ENCODE results near the gene TTLL4. TPM values are rescaled to one million over a fixed set of nuclear protein-coding genes. Genes with fewer than 3 reads are reported as not detected.

Gene TTLL4
- total and polyA plus RNA-seq, 9 donors: 9.7 to 25.5 (median 20.7) TPM

DNA sequence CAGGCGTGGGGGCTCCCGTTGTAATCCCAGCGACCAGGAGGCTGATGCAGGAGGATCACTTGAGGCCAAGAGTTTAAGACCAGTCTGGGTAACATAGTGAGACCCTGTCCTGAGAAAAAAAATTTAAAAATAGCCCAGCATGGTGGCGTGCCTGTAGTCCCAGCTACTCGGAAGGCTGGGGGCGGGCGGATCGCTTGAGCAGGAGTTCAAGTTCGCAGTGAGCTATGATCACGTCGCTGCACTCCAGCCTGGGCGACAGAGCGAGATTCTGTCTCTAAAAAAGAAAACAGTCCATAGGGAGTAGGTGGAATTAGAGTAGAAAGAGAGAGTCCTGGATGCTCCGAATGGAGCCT is 325 bp upstream of the TTLL4 start:
- Histone ChIP-seq H3K4me1 (ENCODE audit: control insufficient read depth, insufficient read depth, low read length) (peaks cover 10% of the 10 kb centered on the region), H3K9me3 (replicated peaks; ENCODE audit: control insufficient read depth, low read depth, low read length) (no peaks in the 10 kb centered on the region), H3K27me3 (ENCODE audit: control insufficient read depth, insufficient read depth, low read length) (peaks cover 2% of the 10 kb centered on the region), H3K27ac (ENCODE audit: low read length) (no peak overlapping the region), H3K4me3 (ENCODE audit: low read length) (peak overlapping the region; percentile 44), H3K36me3 (ENCODE audit: control insufficient read depth, insufficient read depth, low read length) (no peaks in the 10 kb centered on the region)
- 46% methylated on average over 14 of the region's 14 CpGs for WGBS (ENCODE audit: insufficient coverage)
- DNase-seq: no peak

DNA sequence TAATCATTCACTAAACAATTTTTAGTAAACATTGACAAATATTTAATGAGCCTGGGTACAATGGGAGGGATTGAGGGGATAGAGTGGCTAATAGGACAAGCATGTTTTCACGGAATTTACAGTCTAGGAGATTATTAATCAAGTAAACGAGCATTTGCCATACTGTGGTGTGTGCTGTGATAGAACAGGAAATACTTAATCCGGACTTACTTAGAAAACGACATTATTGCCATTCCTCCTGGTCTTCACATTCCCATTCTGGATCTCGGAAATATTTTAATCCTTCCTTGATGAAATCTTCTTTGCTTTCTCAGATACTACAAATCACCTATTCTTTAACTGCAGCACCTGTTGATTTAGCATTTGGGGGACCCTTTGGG is 905 bp downstream of the TTLL4 start:
- peaks cover 2% of the 10 kb centered on the region for H3K27me3 ChIP-seq (ENCODE audit: control insufficient read depth, insufficient read depth, low read length)
- WGBS (ENCODE audit: insufficient coverage): no CpG with 5 or more reads among the region's 5 CpGs
- peaks cover 3% of the 10 kb centered on the region for H3K36me3 ChIP-seq (ENCODE audit: control insufficient read depth, insufficient read depth, low read length)
- peaks cover 10% of the 10 kb centered on the region for H3K4me1 ChIP-seq (ENCODE audit: control insufficient read depth, insufficient read depth, low read length)
- no peaks in the 10 kb centered on the region for H3K9me3 ChIP-seq (replicated peaks; ENCODE audit: control insufficient read depth, low read depth, low read length)
- DNase-seq: no peak
- peak overlapping the region; percentile 100 for H3K4me3 ChIP-seq (ENCODE audit: low read length)
- peak overlapping the region; percentile 94 for H3K27ac ChIP-seq (ENCODE audit: low read length)

DNA sequence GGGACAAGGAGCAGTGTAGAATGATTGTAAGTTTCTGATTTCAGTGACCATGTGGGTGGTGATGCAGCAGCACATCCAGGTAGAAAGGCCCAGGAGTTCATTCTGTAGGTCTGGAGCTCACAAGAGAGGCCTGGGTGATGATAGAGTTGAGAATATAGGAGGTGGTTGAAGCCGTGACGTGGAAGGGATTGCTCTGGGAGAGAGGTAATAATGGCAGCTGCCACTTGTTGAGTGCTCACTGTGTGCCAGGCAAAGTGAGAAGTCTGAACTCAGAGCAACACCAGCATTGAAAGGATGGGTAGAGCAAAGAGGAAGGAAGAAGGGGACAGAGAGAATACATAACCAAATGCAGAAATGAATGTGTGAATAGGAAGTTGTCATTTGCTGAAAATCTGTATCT is 3.3 kb downstream of the TTLL4 start:
- peaks cover 10% of the 10 kb centered on the region for H3K4me1 ChIP-seq (ENCODE audit: control insufficient read depth, insufficient read depth, low read length)
- no peak overlapping the region for H3K4me3 ChIP-seq (ENCODE audit: low read length)
- 88% methylated on average over 2 of the region's 2 CpGs for WGBS (ENCODE audit: insufficient coverage)
- no peaks in the 10 kb centered on the region for H3K9me3 ChIP-seq (replicated peaks; ENCODE audit: control insufficient read depth, low read depth, low read length)
- peaks cover 2% of the 10 kb centered on the region for H3K27me3 ChIP-seq (ENCODE audit: control insufficient read depth, insufficient read depth, low read length)
- H3K36me3 ChIP-seq (ENCODE audit: control insufficient read depth, insufficient read depth, low read length): peaks cover 8% of the 10 kb centered on the region
- no peak for DNase-seq
- no peak overlapping the region for H3K27ac ChIP-seq (ENCODE audit: low read length)

DNA sequence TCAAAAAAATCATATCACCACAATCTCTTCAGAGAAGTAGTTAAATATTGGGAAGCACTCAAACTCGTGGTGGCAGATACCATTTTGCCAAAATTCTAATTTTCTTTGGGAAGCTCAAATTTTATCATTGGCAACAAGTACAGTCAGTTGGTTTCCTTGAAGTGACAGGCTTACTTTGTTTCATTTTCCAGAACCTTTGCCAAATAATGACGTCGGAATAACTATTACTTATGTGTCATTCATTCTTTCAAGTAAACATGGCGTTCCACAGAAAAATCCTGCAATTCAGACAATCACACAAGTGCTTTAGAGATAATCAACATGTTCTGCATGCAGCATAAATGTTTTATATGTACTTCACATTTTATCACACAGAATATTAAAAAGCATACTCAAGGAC is 5.4 kb downstream of the TTLL4 start:
- Histone ChIP-seq H3K27ac (ENCODE audit: low read length) (no peak overlapping the region), H3K4me1 (ENCODE audit: control insufficient read depth, insufficient read depth, low read length) (peaks cover 5% of the 10 kb centered on the region), H3K9me3 (replicated peaks; ENCODE audit: control insufficient read depth, low read depth, low read length) (no peaks in the 10 kb centered on the region), H3K27me3 (ENCODE audit: control insufficient read depth, insufficient read depth, low read length) (no peaks in the 10 kb centered on the region), H3K36me3 (ENCODE audit: control insufficient read depth, insufficient read depth, low read length) (peaks cover 13% of the 10 kb centered on the region), H3K4me3 (ENCODE audit: low read length) (no peak overlapping the region)
- DNase-seq: peak; percentile 31
- WGBS (ENCODE audit: insufficient coverage): no CpG with 5 or more reads among the region's 4 CpGs

DNA sequence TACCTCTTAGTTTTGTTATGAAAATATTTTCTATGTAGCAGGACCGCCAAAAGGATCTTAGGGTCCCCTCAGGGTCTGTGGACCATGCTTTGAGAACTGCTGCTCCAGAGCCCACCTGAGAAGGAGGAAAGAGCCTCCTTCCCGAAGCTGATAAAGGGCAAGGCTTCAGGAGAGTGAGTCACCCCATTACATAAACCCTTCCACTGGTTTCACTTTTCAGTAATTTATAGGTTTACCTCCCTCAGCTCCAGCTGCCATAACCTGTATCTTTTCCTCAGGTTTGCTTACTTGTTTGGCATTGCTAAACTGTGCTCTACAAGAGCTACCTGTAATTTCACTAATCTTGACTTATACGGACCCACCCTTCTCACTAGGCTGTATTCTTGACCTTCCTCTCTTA is 6.6 kb downstream of the TTLL4 start:
- Histone ChIP-seq H3K4me3 (ENCODE audit: low read length) (no peak overlapping the region), H3K4me1 (ENCODE audit: control insufficient read depth, insufficient read depth, low read length) (no peaks in the 10 kb centered on the region), H3K27ac (ENCODE audit: low read length) (no peak overlapping the region), H3K27me3 (ENCODE audit: control insufficient read depth, insufficient read depth, low read length) (no peaks in the 10 kb centered on the region), H3K36me3 (ENCODE audit: control insufficient read depth, insufficient read depth, low read length) (peaks cover 13% of the 10 kb centered on the region), H3K9me3 (replicated peaks; ENCODE audit: control insufficient read depth, low read depth, low read length) (no peaks in the 10 kb centered on the region)
- WGBS (ENCODE audit: insufficient coverage): 100% methylated on average over 1 of the region's 3 CpGs
- DNase-seq: no peak

DNA sequence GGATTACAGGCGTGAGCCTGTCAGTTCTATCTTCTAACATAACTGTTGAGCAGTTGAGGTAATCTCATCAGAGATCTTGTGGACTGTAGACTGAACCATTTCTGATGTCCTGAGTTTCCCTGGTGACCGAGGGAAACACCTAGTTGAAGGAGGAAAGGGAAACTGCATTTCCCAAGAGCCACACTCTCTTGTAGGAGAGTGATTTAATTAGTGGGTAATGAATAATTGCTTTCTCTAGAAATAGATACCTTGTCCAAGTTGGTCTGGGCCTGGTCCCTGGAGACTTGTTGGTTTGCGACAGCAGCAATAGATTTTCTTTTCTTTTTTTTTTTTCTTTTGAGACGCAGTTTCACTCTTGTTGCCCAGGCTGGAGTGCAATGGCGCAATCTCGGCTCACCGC is 7.4 kb downstream of the TTLL4 start:
- H3K27me3 ChIP-seq (ENCODE audit: control insufficient read depth, insufficient read depth, low read length): no peaks in the 10 kb centered on the region
- 100% methylated on average over 1 of the region's 7 CpGs for WGBS (ENCODE audit: insufficient coverage)
- H3K27ac ChIP-seq (ENCODE audit: low read length): no peak overlapping the region
- H3K9me3 ChIP-seq (replicated peaks; ENCODE audit: control insufficient read depth, low read depth, low read length): no peaks in the 10 kb centered on the region
- DNase-seq: no peak
- H3K4me3 ChIP-seq (ENCODE audit: low read length): no peak overlapping the region
- H3K4me1 ChIP-seq (ENCODE audit: control insufficient read depth, insufficient read depth, low read length): no peaks in the 10 kb centered on the region
- H3K36me3 ChIP-seq (ENCODE audit: control insufficient read depth, insufficient read depth, low read length): peaks cover 13% of the 10 kb centered on the region

DNA sequence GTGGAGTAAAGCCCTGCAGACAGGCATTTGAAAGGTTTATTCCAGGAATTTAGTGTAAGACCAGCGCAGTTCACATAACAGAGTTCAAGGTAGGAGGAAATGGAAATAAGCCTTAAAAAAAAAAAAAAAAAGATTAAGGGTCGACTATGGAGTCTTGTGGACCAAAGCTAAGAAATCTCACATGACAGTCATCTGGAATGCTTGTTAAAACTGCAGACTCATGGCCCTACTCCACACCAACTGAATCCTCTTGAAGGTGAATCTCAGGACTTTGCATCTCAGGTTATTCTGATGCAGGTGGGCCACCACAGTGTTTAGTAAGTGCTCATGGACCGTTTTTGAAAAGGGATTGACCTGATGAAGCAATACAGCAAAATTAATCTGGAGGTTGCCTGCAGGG is 8.8 kb downstream of the TTLL4 start:
- H3K27ac ChIP-seq (ENCODE audit: low read length): no peak overlapping the region
- H3K9me3 ChIP-seq (replicated peaks; ENCODE audit: control insufficient read depth, low read depth, low read length): no peaks in the 10 kb centered on the region
- peaks cover 13% of the 10 kb centered on the region for H3K36me3 ChIP-seq (ENCODE audit: control insufficient read depth, insufficient read depth, low read length)
- no peak for DNase-seq
- no peak overlapping the region for H3K4me3 ChIP-seq (ENCODE audit: low read length)
- no peaks in the 10 kb centered on the region for H3K4me1 ChIP-seq (ENCODE audit: control insufficient read depth, insufficient read depth, low read length)
- 82% methylated on average over 2 of the region's 3 CpGs for WGBS (ENCODE audit: insufficient coverage)
- H3K27me3 ChIP-seq (ENCODE audit: control insufficient read depth, insufficient read depth, low read length): no peaks in the 10 kb centered on the region

DNA sequence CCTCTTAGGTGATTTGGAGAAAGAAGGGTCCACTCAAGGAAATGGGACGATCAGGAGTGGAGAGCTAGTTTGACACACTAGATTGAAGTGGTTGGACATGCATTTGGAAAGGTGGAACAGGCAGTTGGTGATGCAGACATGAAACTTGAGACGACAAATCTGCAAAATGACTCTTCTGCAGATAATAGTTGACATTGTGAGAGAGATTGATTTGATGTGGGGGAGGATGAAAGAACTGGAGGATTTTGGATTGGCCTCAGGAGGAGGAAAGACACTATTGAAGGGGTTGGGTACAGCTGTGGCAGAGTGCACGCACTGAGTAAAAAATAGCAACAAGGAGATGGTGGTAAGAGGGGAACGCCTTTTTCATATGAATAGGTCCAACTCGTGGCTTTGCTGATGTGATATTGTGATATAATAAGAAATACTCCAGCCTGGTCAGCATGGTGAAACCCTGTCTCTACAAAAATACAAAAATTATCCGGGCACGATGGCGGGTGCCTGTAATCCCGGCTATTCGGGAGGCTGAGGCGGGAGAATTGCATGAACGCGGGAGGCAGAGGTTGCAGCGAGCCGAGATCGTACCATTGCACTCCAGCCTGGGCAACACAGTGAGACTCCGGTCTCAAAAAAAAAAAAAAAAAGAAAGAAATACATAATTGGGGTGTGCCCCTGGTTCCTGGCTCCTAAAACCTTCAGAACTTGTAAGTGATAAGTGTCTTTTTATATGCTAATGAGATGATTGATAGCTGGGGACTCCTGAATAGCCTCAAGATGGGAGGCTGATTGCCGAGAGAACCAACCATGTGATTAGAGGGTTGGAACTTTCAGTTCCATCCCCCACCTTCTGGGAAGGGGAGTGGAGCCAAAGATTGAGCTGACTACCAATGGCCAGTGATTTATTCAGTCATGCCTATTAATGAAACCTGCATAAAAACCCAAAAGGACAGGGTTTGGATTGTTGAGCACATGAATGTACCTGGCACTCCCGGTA is 9.7 kb downstream of the TTLL4 start:
- Histone ChIP-seq H3K4me3 (ENCODE audit: low read length) (no peak overlapping the region), H3K4me1 (ENCODE audit: control insufficient read depth, insufficient read depth, low read length) (no peaks in the 10 kb centered on the region)
- WGBS (ENCODE audit: insufficient coverage): 95% methylated on average over 13 of the region's 19 CpGs

DNA sequence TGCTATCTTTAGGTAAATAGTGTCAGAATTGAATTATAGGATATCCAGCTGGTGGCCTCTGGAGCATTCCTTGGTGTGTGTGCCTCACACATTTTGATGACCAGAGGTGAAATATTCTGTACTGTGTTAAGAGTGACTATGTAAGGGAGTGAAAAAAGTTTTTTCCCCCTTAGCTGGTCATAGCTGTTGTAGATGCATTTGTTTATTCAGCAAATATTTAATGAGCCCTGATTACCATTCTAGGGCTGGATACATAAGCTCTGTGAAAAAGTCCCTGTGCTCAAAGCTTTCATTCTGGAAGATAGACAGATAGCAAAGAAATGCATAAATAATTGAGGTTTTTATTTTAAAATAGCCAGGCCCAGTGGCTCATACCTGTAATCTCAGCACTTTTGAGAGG is 10.9 kb downstream of the TTLL4 start:
- Histone ChIP-seq H3K9me3 (replicated peaks; ENCODE audit: control insufficient read depth, low read depth, low read length) (no peaks in the 10 kb centered on the region), H3K4me1 (ENCODE audit: control insufficient read depth, insufficient read depth, low read length) (no peaks in the 10 kb centered on the region), H3K4me3 (ENCODE audit: low read length) (no peak overlapping the region), H3K27ac (ENCODE audit: low read length) (no peak overlapping the region), H3K36me3 (ENCODE audit: control insufficient read depth, insufficient read depth, low read length) (peaks cover 10% of the 10 kb centered on the region), H3K27me3 (ENCODE audit: control insufficient read depth, insufficient read depth, low read length) (no peaks in the 10 kb centered on the region)
- no peak for DNase-seq

More for the DNA sequence above, 9.7 kb downstream of the TTLL4 start:
- Histone ChIP-seq H3K36me3 (ENCODE audit: control insufficient read depth, insufficient read depth, low read length) (peaks cover 13% of the 10 kb centered on the region), H3K27me3 (ENCODE audit: control insufficient read depth, insufficient read depth, low read length) (no peaks in the 10 kb centered on the region), H3K9me3 (replicated peaks; ENCODE audit: control insufficient read depth, low read depth, low read length) (no peaks in the 10 kb centered on the region), H3K27ac (ENCODE audit: low read length) (no peak overlapping the region)
- no peak for DNase-seq

DNA sequence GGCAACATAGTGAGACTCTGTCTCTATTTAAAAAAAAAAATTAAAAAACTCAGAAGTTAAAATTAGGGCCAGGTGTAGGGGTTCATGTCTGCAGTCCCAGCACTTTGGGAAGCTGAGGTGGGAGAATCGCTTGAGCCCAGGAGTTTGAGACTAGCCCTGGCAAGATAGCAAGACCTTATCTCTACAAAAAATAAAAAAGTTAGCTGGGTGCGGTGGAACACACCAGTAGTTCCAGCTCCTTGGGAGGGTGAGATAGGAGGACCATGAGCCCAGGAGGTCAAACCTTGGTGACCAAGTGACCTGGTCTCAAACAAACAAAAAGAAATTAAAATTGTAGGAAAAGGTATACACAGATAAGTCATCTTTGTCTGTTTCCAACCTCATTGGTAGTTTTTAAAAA is 11.3 kb downstream of the TTLL4 start:
- no CpG with 5 or more reads among the region's 2 CpGs for WGBS (ENCODE audit: insufficient coverage)
- H3K27me3 ChIP-seq (ENCODE audit: control insufficient read depth, insufficient read depth, low read length): no peaks in the 10 kb centered on the region

More for the DNA sequence above, 11.3 kb downstream of the TTLL4 start:
- DNase-seq: no peak
- Histone ChIP-seq H3K36me3 (ENCODE audit: control insufficient read depth, insufficient read depth, low read length) (peaks cover 10% of the 10 kb centered on the region), H3K9me3 (replicated peaks; ENCODE audit: control insufficient read depth, low read depth, low read length) (peaks cover 2% of the 10 kb centered on the region), H3K4me3 (ENCODE audit: low read length) (no peak overlapping the region), H3K4me1 (ENCODE audit: control insufficient read depth, insufficient read depth, low read length) (no peaks in the 10 kb centered on the region), H3K27ac (ENCODE audit: low read length) (no peak overlapping the region)

Data from muscle of leg (tissue), 11 donors.